GM21515 (cell line): Measurements from ENCODE around the gene WTIP.
"Not testable (repeated sequence)": the region's sequence is repeated elsewhere in the genome, so short reads cannot be mapped to it uniquely, and the experiment has no call there.

Experiments used
- ATAC-seq: cut with Tn5 transposase; IDR thresholded peaks from one replicate; pipeline ENCODE4 v1.9.1; 2021; ENCODE audit not compliant: unreplicated experiment

Gene WTIP

DNA sequence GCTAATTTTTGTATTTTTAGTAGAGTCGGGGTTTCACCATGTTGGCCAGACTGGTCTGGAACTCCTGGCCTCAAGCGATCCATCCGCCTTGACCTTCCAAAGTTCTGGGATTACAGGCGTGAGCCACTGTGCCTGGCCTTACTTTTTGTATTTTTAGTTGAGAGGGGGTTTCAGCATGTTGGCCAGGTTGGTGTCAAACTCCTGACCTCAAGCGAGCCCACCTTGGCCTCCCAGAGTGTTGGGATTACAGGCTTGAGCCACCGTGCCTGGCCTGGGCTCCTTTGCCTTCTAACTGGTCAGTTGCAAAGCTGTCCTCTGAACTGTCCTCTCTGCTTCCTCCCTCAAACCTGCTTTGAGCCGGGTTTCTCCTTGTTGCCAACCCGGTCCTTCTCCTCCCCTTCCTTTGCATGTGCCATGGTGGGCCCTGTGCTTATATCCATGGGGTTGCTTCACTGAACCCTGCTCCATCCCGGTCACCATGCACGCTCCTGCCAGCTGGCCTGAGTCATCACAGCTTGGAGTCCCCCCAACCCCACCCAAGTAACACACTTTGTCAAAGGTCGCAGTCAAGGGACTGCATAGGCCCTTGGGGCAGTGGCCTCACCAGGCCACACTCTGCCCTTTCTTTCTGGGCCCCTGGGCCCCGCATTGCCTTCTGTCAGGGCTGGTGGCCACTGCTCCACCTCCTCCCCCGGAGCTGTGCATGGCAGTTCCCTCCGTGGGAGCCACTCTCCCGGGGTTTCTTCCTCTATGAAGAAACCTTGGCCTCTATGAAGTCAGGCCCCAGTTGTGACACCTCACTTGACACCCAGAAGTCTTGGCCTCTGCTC lies 21.2 kb downstream of the WTIP start:
- ATAC-seq, result no peak

GRCh38 chr19:34503531-34504272 lies 22.1 kb downstream of the WTIP start:
- ATAC-seq, result no peak

- ATAC-seq, result no peak
These were observed 22.8 kb downstream of the WTIP start for GRCh38 chr19:34504273-34504808.

DNA sequence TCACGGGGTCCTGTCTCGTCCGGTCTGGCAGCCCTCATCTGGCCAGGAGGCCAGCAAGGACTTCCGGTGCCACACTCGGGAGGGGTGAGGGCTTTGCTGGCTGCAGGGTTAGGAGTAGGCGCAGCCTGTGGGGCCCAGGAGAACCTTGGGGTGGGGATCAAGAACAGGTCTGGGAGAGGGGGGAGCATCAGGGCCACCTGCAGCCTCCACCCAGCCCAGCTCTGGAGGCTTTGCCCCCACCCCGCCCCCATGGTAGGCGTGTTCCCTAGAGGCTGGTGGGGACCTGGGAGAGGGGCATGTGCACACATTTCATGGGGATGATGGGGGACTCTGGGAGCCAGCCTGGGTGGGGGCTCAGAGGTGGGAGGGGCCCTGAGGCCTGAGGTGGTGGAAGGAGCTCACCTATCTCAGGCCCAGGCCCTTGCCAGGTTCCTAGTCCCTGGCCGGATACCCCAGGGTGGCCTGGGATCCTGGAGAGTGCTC lies 23.3 kb downstream of the WTIP start:
- ATAC-seq, result no peak

DNA sequence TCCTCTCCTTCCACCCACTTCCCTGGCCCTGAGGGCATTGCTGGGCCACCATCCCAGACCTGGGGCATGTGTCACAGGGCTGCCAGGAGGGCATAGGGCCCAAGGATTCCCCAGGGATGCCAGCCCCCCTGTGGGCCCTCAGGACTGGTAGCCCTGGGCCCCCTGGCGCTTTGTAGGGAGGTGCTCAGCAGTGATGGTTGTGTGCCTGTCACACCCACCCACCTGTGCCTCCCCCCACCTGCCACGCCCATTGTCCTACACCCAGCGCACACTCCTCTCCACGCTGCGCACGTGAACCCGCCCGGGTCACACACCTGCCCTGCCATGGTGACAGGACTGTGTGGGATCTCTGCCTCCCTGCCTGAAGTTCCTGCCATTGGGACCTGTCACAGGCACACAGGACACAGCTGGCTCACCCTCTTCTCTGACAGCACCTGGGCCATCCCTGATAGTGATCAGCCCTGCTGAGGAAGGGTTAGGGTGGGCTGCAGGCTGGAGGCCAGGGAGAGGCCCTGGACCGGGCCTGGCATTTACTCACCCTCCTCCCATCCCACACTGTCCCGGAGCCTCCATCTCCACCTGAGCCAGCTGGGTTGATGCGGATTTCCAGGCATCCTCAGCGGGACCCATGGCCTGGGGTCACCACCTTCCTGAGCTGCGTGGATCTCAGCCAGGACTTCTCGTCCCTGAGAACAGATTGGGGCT lies 23.9 kb downstream of the WTIP start:
- ATAC-seq, result no peak

- ATAC-seq, result no peak
These were observed 24.4 kb downstream of the WTIP start for GRCh38 chr19:34506026-34506370.

- no peak for ATAC-seq
These were observed 26.0 kb downstream of the WTIP start for GRCh38 chr19:34507414-34508067.

DNA sequence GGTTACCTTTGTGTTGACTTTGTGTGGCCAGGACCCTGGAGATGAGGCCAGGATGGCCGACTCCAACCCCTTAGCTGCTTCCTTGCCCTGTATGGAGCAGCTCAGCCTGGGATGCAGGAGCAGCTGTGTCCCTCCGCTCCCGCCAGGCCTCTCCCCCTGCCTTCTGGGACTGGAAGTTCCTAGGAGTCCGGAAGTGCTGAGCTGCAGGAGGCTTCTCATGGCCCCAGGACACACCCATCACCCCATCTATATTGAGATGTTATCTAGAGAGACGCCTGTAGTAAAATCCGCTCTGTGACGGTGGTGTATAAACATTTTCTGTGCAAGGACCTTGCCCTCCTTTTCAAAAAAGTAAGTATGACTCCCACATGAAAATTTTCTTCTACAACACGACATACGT lies 27.0 kb downstream of the WTIP start:
- ATAC-seq, result no peak

DNA sequence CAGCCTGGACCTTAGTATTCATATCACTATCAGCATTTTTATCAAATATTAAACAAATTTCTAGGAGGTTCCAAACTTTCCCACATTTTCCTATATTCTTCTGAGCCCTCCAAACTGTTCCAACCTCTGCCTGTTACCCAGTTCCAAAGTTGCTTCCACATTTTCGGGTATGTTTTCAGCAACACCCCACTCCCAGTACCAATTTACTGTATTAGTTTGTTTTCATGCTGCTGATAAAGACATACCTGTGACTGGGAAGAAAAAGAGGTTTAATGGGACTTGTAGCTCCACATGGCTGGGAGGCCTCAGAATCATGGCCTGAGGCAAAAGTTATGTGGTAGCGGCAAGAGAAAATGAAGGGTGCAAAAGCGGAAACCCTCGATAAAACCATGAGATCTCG lies 29.3 kb downstream of the WTIP start:
- ATAC-seq, result not testable (repeated sequence)

DNA sequence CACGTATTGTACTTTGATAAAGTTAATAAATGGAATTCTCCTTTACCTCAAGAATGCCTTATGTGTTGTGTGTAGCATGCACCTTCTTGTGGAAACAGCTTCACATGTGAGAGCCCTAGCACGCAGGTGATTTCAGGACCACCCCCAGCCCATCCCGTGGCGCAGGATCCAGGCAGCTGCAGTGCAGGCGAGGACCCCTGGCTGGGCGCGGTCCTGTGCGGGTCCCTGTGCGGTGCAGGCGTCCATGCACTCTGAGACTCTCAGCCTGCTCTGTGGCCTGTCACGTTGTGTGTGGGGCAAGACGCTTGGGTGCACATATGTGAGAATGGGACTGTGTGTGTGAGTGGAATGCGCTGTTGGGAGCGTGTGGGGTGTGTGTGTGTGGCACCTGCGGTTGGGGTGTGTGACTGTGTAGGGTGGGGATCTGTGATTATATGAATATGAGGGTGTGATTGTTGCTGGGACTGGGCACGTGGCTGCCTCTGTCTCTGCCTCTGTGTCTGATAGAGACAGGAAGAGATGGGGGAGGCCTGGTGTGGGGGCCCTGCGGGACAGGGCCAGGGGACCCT lies 30.8 kb downstream of the WTIP start:
- no peak for ATAC-seq

- no peak for ATAC-seq
These were observed 32.2 kb downstream of the WTIP start for GRCh38 chr19:34513767-34514166.

DNA sequence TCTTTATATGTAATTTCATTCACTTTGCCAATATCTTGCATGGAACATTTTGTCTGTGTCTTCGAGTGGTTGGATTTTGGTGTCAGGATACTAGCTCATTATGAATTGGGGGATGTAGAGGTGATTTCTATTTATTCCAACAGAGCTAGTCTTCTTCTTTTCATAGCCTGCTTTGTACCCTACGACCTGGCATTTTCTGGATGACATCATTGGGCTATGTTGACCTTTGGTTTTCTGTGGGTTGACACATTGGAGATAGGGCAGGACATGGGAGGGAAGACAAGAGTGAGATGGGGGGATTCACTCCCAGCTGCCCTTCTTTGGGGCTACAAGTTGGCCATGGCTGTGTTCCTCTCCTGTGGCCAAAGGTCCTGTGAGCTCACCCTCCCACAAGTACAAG lies 38.0 kb downstream of the WTIP start:
- ATAC-seq, result no peak

DNA sequence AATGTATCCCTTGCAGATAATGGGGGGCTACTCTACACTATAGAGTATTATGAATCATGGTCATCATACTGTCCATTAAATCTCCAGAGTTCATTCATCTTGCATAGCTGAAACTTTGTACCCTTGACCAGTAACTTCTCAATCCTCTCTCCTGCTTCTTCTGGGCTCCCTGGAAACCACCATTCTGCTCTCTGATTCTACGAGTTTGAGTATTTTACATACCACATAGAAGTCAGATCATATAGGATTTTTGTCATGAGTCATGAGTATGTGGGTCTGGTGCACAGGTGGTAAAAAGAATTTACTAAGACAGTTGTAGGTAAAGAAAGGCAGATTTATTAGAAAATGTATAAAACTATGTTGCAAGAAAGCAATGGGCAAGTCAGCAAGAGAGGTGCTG lies 41.9 kb downstream of the WTIP start:
- no peak for ATAC-seq

GRCh38 chr19:34525001-34525400 lies 43.4 kb downstream of the WTIP start:
- no peak for ATAC-seq

- no peak for ATAC-seq
These were observed 52.6 kb downstream of the WTIP start for GRCh38 chr19:34534206-34534605.

GRCh38 chr19:34539396-34539795 lies 57.8 kb downstream of the WTIP start:
- ATAC-seq, result no peak

GRCh38 chr19:34540811-34541557 lies 59.4 kb downstream of the WTIP start:
- ATAC-seq, result no peak

DNA sequence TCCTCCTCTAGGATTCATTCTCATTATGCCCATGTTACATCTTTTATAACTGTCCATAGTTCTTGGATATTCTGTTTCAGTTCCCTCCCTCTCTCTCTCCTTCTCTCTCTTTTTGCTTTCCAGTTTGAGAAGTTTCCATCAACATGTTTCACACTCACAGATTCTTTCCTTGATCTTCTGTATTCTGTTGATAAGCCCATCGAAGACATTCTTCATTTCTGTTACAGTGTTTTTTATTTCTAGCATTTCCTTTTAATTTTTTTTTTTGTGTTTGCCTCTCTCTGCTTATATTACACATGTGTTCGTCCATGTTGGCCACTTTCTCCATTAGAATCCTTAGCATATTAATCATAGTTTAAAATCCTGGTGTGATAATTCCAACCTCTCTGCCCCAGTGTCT lies 68.3 kb downstream of the WTIP start:
- no peak for ATAC-seq

DNA sequence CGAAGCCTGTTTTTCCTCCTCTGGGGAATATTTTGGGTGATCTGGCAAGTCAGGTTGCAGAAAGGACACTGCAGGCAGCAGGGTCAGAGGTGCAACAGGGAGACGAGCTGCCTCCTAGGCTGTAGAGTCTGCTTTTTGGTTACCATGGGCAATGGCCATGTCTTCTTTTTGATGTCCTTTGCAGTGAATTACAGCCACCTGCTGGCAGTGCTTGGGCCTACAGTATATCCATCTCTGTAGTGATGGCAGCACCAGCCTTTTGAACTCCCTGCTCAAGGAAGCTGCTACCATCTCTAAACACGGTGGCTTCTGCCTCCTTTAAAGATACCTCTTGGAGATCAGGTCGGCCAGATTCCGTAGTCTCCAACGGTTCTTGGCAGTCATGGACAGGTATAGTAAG lies 73.9 kb downstream of the WTIP start:
- no peak for ATAC-seq

GRCh38 chr19:34556488-34556887 lies 74.9 kb downstream of the WTIP start:
- ATAC-seq, result no peak
